Uterus (tissue), 3 donors: ENCODE data around the gene TARP.
"Not testable (repeated sequence)": the region's sequence is repeated elsewhere in the genome, so short reads cannot be mapped to it uniquely, and the experiment has no call there.

Experiments used
- DNase-seq, 2 donors: peaks; one replicate each; pipeline ENCODE4 v3.0.0-alpha.2; 2019 to 2020
- H3K27ac ChIP-seq, 2 donors: fragments of 200-600 bp; sonication (generic); 1 replicate in 1 of 2; 2 replicates in 1 of 2; pipeline ENCODE4 v1.5.1; 2016 to 2018
- H3K27me3 ChIP-seq, 2 donors: fragments of 200-600 bp; sonication (generic); one replicate each; pipeline ENCODE4 v1.5.1; 2018 to 2019; ENCODE audit warnings: control low read depth in 1 of 2
- H3K36me3 ChIP-seq, 2 donors: fragments of 200-600 bp; sonication (generic); one replicate each; pipeline ENCODE4 v1.5.1; 2019; ENCODE audit warnings: control low read depth in 1 of 2
- H3K4me1 ChIP-seq, 2 donors: fragments of 200-600 bp; sonication (generic); one replicate each; pipeline ENCODE4 v1.5.1; 2018 to 2019; ENCODE audit warnings: control low read depth in 1 of 2
- H3K4me3 ChIP-seq, 2 donors: fragments of 200-600 bp; sonication (generic); 1 replicate in 1 of 2; 2 replicates in 1 of 2; pipeline ENCODE4 v1.5.1; 2018 to 2019; ENCODE audit warnings: mild to moderate bottlenecking in 1 of 2
- H3K9me3 ChIP-seq, 2 donors: fragments of 200-600 bp; sonication (generic); one replicate each; pipeline ENCODE4 v1.5.1; 2019; ENCODE audit warnings: control low read depth in 1 of 2
- POLR2A ChIP-seq, 2 donors: fragments of 450-650 bp; IDR thresholded peaks; one replicate each; pipeline ENCODE4 v1.6.1; 2016; ENCODE audit warnings: antibody characterized with exemption in 2 of 2, mild to moderate bottlenecking in 1 of 2, moderate library complexity in 1 of 2
- intact Hi-C: fragments of 100-400 bp; cut with DNase I; formaldehyde crosslinking; loops from one replicate; pipeline ENCODE4 v1.15.1; 2023; ENCODE audit warnings: low total_unique reads
- TF ChIP-seq, protein P1 (sequence below), 4 experiments: fragments of 200-600 bp in 2 of 4; fragments of 450-650 bp in 2 of 4; sonication (generic) in 2 of 4; IDR thresholded peaks; one replicate each; pipeline ENCODE4 v1.5.1; 2016 to 2019; ENCODE audit warnings: antibody characterized with exemption in 4 of 4, mild to moderate bottlenecking in 2 of 4, moderate library complexity in 1 of 4
- donor health status: DM: yes; HTN: yes; CAD: no.

The TARP gene

DNA sequence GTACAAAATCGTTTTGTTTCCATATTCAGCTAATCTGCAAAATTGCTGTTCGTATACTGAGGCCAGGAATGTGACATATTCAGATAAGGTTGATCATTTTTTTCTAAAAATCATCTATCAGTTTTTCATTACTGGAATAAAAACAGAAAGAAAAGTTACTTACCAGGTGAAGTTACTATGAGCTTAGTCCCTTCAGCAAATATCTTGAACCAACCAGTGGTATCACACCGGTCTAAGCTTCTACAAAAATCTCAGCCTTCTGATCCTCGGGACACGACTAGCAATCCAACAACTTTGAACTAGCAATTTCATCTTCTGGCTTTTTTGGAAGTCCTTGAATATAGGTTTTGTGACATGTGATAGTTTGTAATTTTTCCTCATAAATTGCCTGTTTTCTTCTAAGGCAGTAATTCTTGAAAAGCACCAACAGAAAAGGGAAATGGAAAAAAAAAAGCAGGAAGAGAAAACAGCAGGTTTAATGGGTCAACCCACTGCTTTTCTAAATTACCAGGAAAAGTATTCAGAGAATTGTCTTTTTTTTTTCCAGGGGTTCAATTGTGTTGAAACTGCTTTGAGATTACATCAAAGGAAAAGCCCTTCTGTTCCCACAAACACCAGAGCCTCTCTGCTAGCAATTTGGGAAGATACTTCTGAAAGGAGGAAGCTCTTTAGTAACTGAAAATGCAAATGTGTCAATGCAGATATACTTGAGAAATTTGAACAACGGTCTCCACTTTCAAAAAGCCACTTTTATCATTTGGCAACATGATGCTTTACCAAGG, 2.9 kb upstream of the TARP start:
- intact Hi-C loops, result no loop called here
- no peak overlapping the region for H3K4me3 ChIP-seq
- no peaks in the 10 kb centered on the region for H3K36me3 ChIP-seq
- H3K9me3 ChIP-seq, result no peaks in the 10 kb centered on the region
- DNase-seq, result no peak
- no peak overlapping the region for H3K27ac ChIP-seq
- H3K4me1 ChIP-seq, result no peaks in the 10 kb centered on the region
- no peaks in the 10 kb centered on the region for H3K27me3 ChIP-seq
- TF ChIP-seq, protein P1, sequence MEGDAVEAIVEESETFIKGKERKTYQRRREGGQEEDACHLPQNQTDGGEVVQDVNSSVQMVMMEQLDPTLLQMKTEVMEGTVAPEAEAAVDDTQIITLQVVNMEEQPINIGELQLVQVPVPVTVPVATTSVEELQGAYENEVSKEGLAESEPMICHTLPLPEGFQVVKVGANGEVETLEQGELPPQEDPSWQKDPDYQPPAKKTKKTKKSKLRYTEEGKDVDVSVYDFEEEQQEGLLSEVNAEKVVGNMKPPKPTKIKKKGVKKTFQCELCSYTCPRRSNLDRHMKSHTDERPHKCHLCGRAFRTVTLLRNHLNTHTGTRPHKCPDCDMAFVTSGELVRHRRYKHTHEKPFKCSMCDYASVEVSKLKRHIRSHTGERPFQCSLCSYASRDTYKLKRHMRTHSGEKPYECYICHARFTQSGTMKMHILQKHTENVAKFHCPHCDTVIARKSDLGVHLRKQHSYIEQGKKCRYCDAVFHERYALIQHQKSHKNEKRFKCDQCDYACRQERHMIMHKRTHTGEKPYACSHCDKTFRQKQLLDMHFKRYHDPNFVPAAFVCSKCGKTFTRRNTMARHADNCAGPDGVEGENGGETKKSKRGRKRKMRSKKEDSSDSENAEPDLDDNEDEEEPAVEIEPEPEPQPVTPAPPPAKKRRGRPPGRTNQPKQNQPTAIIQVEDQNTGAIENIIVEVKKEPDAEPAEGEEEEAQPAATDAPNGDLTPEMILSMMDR (IDR thresholded peaks at IDR 0.05), result no peak
- TF ChIP-seq POLR2A (IDR thresholded peaks at IDR 0.05), result no peak

DNA sequence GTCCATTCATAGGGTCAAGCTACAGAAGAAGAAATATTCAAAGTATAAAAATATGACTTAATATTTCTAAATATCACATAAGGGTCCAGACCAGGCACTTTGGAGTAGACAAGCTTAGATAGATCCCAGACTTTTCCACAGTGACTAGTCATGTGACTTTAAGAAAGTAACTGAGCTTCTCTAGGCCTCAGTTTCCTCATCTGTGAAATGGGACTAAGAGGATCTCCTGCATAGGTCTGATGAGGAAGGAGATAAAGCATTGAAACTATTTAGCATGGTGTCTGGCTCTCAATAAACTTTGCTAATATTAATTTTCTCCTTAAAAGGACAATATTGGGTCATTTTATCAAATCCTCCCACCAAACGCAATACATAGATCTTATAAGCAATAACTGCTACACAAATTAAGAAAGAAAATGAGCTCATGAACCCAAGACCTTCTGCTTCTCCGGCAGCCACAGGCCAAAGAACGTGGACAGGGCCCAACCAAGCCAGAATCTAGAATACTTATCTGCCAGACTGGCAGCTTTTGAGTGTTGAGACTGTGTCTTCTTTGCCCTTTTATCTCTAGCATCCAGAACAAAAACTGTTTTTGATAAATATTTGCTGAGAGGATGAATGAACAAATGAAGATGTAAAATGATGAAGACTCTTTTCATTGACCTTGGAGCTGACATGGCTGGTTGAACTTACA, 1.6 kb upstream of the TARP start:
- Histone ChIP-seq H3K9me3 (no peaks in the 10 kb centered on the region), H3K27me3 (no peaks in the 10 kb centered on the region), H3K4me3 (no peak overlapping the region), H3K4me1 (no peaks in the 10 kb centered on the region), H3K36me3 (no peaks in the 10 kb centered on the region), H3K27ac (no peak overlapping the region)
- TF ChIP-seq, protein P1 (IDR thresholded peaks at IDR 0.05), result no peak
- no peak for TF ChIP-seq POLR2A (IDR thresholded peaks at IDR 0.05)
- intact Hi-C loops, result no loop called here
- DNase-seq, result no peak

DNA sequence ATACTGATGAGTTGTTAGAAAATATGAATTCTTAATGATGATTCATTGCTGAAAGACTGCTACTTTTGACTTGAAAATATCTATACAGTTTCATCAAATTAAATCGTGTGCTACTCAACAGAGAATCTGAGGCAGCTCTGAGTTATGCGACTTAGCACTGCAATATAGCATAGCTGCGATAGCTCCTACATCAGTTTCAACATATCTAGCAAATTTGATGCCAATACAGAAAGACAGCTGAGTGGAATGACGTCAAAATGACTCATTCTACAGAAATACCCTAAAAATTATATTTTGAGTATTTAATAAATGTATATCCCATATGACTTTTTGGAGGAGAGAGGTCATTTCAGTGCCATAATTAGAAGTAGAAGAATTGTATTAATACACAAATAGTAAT, 1.1 kb upstream of the TARP start:
- H3K27ac ChIP-seq, result no peak overlapping the region
- no peaks in the 10 kb centered on the region for H3K36me3 ChIP-seq
- no peak overlapping the region for H3K4me3 ChIP-seq
- no peaks in the 10 kb centered on the region for H3K4me1 ChIP-seq
- H3K9me3 ChIP-seq, result no peaks in the 10 kb centered on the region
- intact Hi-C loops, result no loop called here
- H3K27me3 ChIP-seq, result no peaks in the 10 kb centered on the region
- no peak for DNase-seq
- TF ChIP-seq POLR2A (IDR thresholded peaks at IDR 0.05), result no peak
- TF ChIP-seq, protein P1 (IDR thresholded peaks at IDR 0.05), result no peak

GRCh38 chr7:38270405-38270804, 3.0 kb downstream of the TARP start:
- intact Hi-C loops, H3K36me3 ChIP-seq, H3K9me3 ChIP-seq, H3K27me3 ChIP-seq, H3K27ac ChIP-seq, H3K4me1 ChIP-seq, H3K4me3 ChIP-seq, DNase-seq: not testable (repeated sequence)

GRCh38 chr7:38269704-38270346, 3.6 kb downstream of the TARP start:
- H3K27me3 ChIP-seq, H3K9me3 ChIP-seq, intact Hi-C loops, H3K4me1 ChIP-seq, H3K36me3 ChIP-seq, H3K4me3 ChIP-seq, DNase-seq, H3K27ac ChIP-seq: not testable (repeated sequence)

DNA sequence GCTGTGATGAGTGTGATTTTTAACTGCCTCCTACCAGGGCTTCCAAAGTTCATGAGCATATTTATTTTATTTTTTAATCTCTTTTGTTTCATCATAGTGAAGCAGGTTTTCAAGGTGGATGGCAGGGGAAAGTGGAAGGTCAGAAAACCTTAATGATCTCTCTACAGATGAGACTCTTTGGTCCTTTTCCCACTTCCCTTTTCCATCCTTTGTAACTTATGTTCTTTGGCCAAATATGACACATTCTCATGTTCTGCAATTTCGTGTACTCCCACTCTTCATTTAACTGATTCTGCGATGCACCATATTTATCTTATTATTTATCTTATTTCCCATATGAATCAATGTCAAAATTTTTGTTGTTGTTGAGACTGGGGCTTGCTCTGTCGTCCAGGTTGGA, 7.5 kb downstream of the TARP start:
- intact Hi-C loops, DNase-seq, H3K4me3 ChIP-seq, H3K36me3 ChIP-seq, H3K4me1 ChIP-seq, H3K27me3 ChIP-seq, H3K27ac ChIP-seq, H3K9me3 ChIP-seq: not testable (repeated sequence)

DNA sequence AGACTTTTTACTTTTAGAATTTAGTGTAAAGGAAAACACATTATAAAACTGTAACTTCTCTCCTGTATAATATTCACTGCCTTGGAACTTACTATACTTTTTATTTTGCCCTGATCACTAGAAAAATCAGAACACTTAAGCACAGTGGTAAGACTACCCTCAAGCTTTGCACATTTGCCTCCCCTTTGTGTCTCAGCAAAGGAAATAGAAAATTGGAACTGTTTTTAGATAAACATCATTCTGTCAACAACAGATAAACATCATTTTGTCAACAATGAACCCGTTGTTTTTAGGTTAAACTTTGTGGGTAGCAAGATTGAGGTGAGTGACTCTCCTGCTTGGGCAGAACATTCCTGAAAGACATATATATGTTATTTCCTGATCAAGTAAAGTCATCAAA, 8.8 kb downstream of the TARP start:
- DNase-seq, H3K27ac ChIP-seq, H3K9me3 ChIP-seq, H3K36me3 ChIP-seq, intact Hi-C loops, H3K27me3 ChIP-seq, H3K4me3 ChIP-seq, H3K4me1 ChIP-seq: not testable (repeated sequence)

DNA sequence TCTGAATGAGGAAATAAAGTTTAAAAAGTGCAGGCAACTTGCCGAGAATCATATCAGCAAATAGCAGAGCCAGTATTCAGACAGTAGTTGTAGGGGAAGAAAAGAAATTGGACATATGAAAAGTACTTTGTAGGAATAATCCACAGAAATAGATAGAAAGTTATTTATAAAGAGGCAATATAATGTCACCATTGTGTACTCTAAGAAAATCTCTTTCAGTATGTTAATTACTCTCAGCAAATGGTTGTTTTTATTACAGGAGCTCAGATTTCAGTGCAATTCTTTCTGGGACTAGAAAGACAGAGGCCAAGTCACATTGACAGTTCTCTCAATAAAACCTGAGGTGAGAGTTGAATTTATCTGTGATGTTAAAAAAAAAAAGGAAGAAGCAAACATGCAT, 10.2 kb downstream of the TARP start:
- H3K36me3 ChIP-seq, H3K27me3 ChIP-seq, H3K27ac ChIP-seq, H3K4me3 ChIP-seq, H3K4me1 ChIP-seq, H3K9me3 ChIP-seq, DNase-seq, intact Hi-C loops: not testable (repeated sequence)
